Measurements from ENCODE around the gene KSR2. TPM values are rescaled to one million over a fixed set of nuclear protein-coding genes. Genes with fewer than 3 reads are reported as not detected.

Gene KSR2
- total and polyA plus RNA-seq, 10 of the 15 experiments (the other 5 are each of a cell fraction or from before 2014, with no cell fraction given) = under 0.01 to 1.5 (median 0.01) TPM; not detected in 3

- no peaks in the 10 kb centered on the region for H4K20me1 ChIP-seq (ENCODE audit: control insufficient read depth, insufficient read depth)
- ChIA-PET SMC1A (ENCODE audit: uncharacterized antibody, unreplicated experiment) (interaction anchor here (0.9 kb wide), 1 partner anchor 68 kb away, joined by 3 read pairs; no protein-coding TSS in a partner anchor), RAD21 (ENCODE audit: unreplicated experiment) (no interaction called here), POLR2A (no interaction called here), CTCF (interaction anchor here (0.6 kb wide), 1 partner anchor 45 kb away, joined by 3 read pairs; no protein-coding TSS in a partner anchor)
- intact Hi-C loops (cut with micrococcal nuclease; ENCODE audit: unreplicated experiment) (no loop called here), in situ Hi-C loops (cut with MboI) (no loop called here)
- H3K36me3 ChIP-seq (ENCODE audit: control insufficient read depth in 2 of 2, insufficient read depth in 2 of 2, low read length in 1 of 2) = no peaks in the 10 kb centered on the region
- TF ChIP-seq ZZZ3 (IDR thresholded peaks at IDR 0.05; ENCODE audit: control insufficient read depth, insufficient read length, low read depth) (no peak), PRDM15 (CRISPR knock-in tag; IDR thresholded peaks at IDR 0.05) (no peak), KDM1A (IDR thresholded peaks at IDR 0.05; ENCODE audit: borderline replicate concordance) (no peak), NBN (IDR thresholded peaks at IDR 0.05) (no peak), SIN3A (IDR thresholded peaks at IDR 0.05; ENCODE audit: low read depth, low read length) (no peak), ZNF622 (IDR thresholded peaks at IDR 0.05) (no peak), HDAC6 (IDR thresholded peaks at IDR 0.05; ENCODE audit: unreplicated experiment) (no peak), CHD2 (IDR thresholded peaks at IDR 0.05; ENCODE audit: borderline replicate concordance, low read depth, low read length) (no peak), FOXM1 (IDR thresholded peaks at IDR 0.05; ENCODE audit: low read depth, low read length) (no peak), RELB (IDR thresholded peaks at IDR 0.05; ENCODE audit: low read depth) (no peak), MXI1 (IDR thresholded peaks at IDR 0.05; ENCODE audit: low read depth, low read length) (no peak), IRF3 (IDR thresholded peaks at IDR 0.05) (no peak), POLR2A (IDR thresholded peaks at IDR 0.05; ENCODE audit: low read depth, low read length) (no peak), POLR2AphosphoS2 (IDR thresholded peaks at IDR 0.05; ENCODE audit: low read depth, low read length) (no peak), EP300 (IDR thresholded peaks at IDR 0.05; ENCODE audit: borderline replicate concordance in 1 of 2, control insufficient read depth in 1 of 2, low read depth in 2 of 2, low read length in 2 of 2) (no peak), EZH2 (IDR thresholded peaks at IDR 0.05; ENCODE audit: borderline replicate concordance, control insufficient read depth, low read depth, low read length) (no peak), MTA3 (IDR thresholded peaks at IDR 0.05; ENCODE audit: borderline replicate concordance, low read length) (no peak)
- no TSS peak for BruUV-seq (replicated peaks)
- DNase-seq (ENCODE audit: low read depth, low spot score) (no peak), FAIRE-seq (no peak), ATAC-seq (no peak)
- no peak overlapping the region for H3K4me2 ChIP-seq (ENCODE audit: control insufficient read depth, insufficient read depth)
- no peaks in the 10 kb centered on the region for H3K79me2 ChIP-seq (ENCODE audit: control insufficient read depth, insufficient read depth, low read length)
- H2AFZ ChIP-seq (ENCODE audit: control insufficient read depth, low read depth, low read length) = no peak overlapping the region
- H3K27me3 ChIP-seq (replicated peaks in 1 of 2; ENCODE audit: control insufficient read depth in 2 of 2, insufficient read depth in 2 of 2, low read length in 1 of 2) = peaks cover 0 to 6% of the 10 kb centered on the region in 2 experiments; a peak in 2 of 4 replicates
- no peak overlapping the region for H3K9ac ChIP-seq (ENCODE audit: control insufficient read depth, insufficient read depth, low read length)
- H3K4me1 ChIP-seq (ENCODE audit: control insufficient read depth, insufficient read depth, low read length) = no peaks in the 10 kb centered on the region; the same call in 1 of the 2 replicates
- H3K9me3 ChIP-seq (replicated peaks; ENCODE audit: control insufficient read depth, insufficient read depth, low read length) = peaks cover under 1% of the 10 kb centered on the region; the same call in 2 of the 3 replicates
- no peak overlapping the region for H3K27ac ChIP-seq (ENCODE audit: control insufficient read depth, insufficient read depth)
- H3K4me3 ChIP-seq = no peak overlapping the region
- 50% methylated on average over 9 of the region's 9 CpGs for WGBS (ENCODE audit: insufficient coverage, insufficient replicate concordance, low lambda C conversion rate, missing lambda C conversion rate)
These were observed 2.3 kb downstream of the KSR2 start for GRCh38 chr12:117966511-117966910.

All from GM12878 (cell line).